Measurements from ENCODE around the gene COA5. TPM values are rescaled to one million over a fixed set of nuclear protein-coding genes. Genes with fewer than 3 reads are reported as not detected.

Gene COA5
- total RNA-seq, 1 donor from 2014 or later: 29.6 TPM

GRCh38 chr2:98559581-98559980 is 48.7 kb downstream of the COA5 start:
- TF ChIP-seq CTCF (IDR thresholded peaks at IDR 0.05; ENCODE audit: partially characterized antibody, unreplicated experiment): no peak
- peaks cover 8% of the 10 kb centered on the region for H3K36me3 Mint-ChIP-seq (ENCODE audit: unreplicated experiment)

GRCh38 chr2:98558852-98559530 is 49.3 kb downstream of the COA5 start:
- Mint-ChIP-seq H3K9me3 (ENCODE audit: unreplicated experiment) (no peaks in the 10 kb centered on the region), H3K4me1 (ENCODE audit: low read depth, unreplicated experiment) (no peaks in the 10 kb centered on the region), H3K4me3 (ENCODE audit: unreplicated experiment) (no peak overlapping the region), H3K36me3 (ENCODE audit: unreplicated experiment) (peaks cover 8% of the 10 kb centered on the region), H3K27ac (ENCODE audit: unreplicated experiment) (no peak overlapping the region), H3K27me3 (ENCODE audit: unreplicated experiment) (peaks cover 7% of the 10 kb centered on the region)
- no peak for TF ChIP-seq CTCF (IDR thresholded peaks at IDR 0.05; ENCODE audit: partially characterized antibody, unreplicated experiment)
- no peak for DNase-seq

More at GRCh38 chr2:98559581-98559980, 48.7 kb downstream of the COA5 start:
- DNase-seq: no peak
- Mint-ChIP-seq H3K27me3 (ENCODE audit: unreplicated experiment) (peaks cover 7% of the 10 kb centered on the region), H3K27ac (ENCODE audit: unreplicated experiment) (no peak overlapping the region), H3K4me1 (ENCODE audit: low read depth, unreplicated experiment) (no peaks in the 10 kb centered on the region), H3K4me3 (ENCODE audit: unreplicated experiment) (no peak overlapping the region), H3K9me3 (ENCODE audit: unreplicated experiment) (no peaks in the 10 kb centered on the region)

GRCh38 chr2:98556344-98557033 is 51.8 kb downstream of the COA5 start:
- no peak overlapping the region for H3K27ac Mint-ChIP-seq (ENCODE audit: unreplicated experiment)
- H3K27me3 Mint-ChIP-seq (ENCODE audit: unreplicated experiment): peaks cover 5% of the 10 kb centered on the region
- H3K36me3 Mint-ChIP-seq (ENCODE audit: unreplicated experiment): peaks cover 8% of the 10 kb centered on the region
- H3K4me3 Mint-ChIP-seq (ENCODE audit: unreplicated experiment): no peak overlapping the region
- no peaks in the 10 kb centered on the region for H3K9me3 Mint-ChIP-seq (ENCODE audit: unreplicated experiment)
- no peak for TF ChIP-seq CTCF (IDR thresholded peaks at IDR 0.05; ENCODE audit: partially characterized antibody, unreplicated experiment)
- no peaks in the 10 kb centered on the region for H3K4me1 Mint-ChIP-seq (ENCODE audit: low read depth, unreplicated experiment)
- DNase-seq: no peak

- H3K27me3 Mint-ChIP-seq (ENCODE audit: unreplicated experiment): peaks cover 5% of the 10 kb centered on the region
- TF ChIP-seq CTCF (IDR thresholded peaks at IDR 0.05; ENCODE audit: partially characterized antibody, unreplicated experiment): no peak
- H3K9me3 Mint-ChIP-seq (ENCODE audit: unreplicated experiment): no peaks in the 10 kb centered on the region
- no peaks in the 10 kb centered on the region for H3K4me1 Mint-ChIP-seq (ENCODE audit: low read depth, unreplicated experiment)
- no peak overlapping the region for H3K4me3 Mint-ChIP-seq (ENCODE audit: unreplicated experiment)
- peaks cover 8% of the 10 kb centered on the region for H3K36me3 Mint-ChIP-seq (ENCODE audit: unreplicated experiment)
- H3K27ac Mint-ChIP-seq (ENCODE audit: unreplicated experiment): no peak overlapping the region
- no peak for DNase-seq
Observed at GRCh38 chr2:98555696-98556095, 52.6 kb downstream of the COA5 start.
